H1 (cell line): Measurements from ENCODE around the gene ZNF407. TPM values are rescaled to one million over a fixed set of nuclear protein-coding genes. Genes with fewer than 3 reads are reported as not detected.

Source experiments
- CTCF ChIA-PET: fragments of 300-600 bp; sonication (Branson Sonifier 250); formaldehyde crosslinking; loops from one replicate; lab custom pipeline; 2021; ENCODE audit not compliant: partially characterized antibody; lab: Charles Lee
- POLR2A ChIA-PET: fragments of 300-600 bp; sonication (Branson Sonifier 250); formaldehyde crosslinking; loops from one replicate; lab custom pipeline; 2021; ENCODE audit warnings: inconsistent platforms; ENCODE audit not compliant: partially characterized antibody; lab: Charles Lee
- DNase-seq, 2 experiments: peaks; one replicate each; pipeline versions ENCODE4 v3.0.0 to v3.0.0-alpha.2; 2010 to 2022; ENCODE audit warnings: low spot score in 2 of 2, low read depth in 1 of 2, mixed read lengths in 1 of 2
- FAIRE-seq: peaks from 2 replicates; lab custom pipeline; 2011; peaks lifted over from hg19 to GRCh38; lab: Jason Lieb, UNC
- H2AFZ ChIP-seq: 2 replicates; pipeline ENCODE4 v1.8.1; 2012; ENCODE audit warnings: low read length, inconsistent platforms
- H2AK5ac ChIP-seq: 2 replicates; pipeline ENCODE4 v1.6.1; 2013; ENCODE audit warnings: low read depth, low read length
- H2BK120ac ChIP-seq: replicated peaks from 2 replicates; pipeline ENCODE3; 2013; ENCODE audit warnings: low read depth, low read length, inconsistent platforms
- H2BK12ac ChIP-seq: 2 replicates; pipeline ENCODE4 v1.6.1; 2013; ENCODE audit warnings: low read depth, low read length
- H2BK15ac ChIP-seq: 2 replicates; pipeline ENCODE4 v1.6.1; 2013; ENCODE audit warnings: low read length
- H2BK20ac ChIP-seq: 2 replicates; pipeline ENCODE4 v1.6.1; 2013; ENCODE audit warnings: low read length
- H2BK5ac ChIP-seq: 2 replicates; pipeline ENCODE4 v1.6.1; 2013; ENCODE audit warnings: low read depth, low read length
- H3K14ac ChIP-seq: 2 replicates; pipeline ENCODE4 v1.6.1; 2013; ENCODE audit warnings: inconsistent platforms; ENCODE audit not compliant: insufficient read length
- H3K18ac ChIP-seq: 2 replicates; pipeline ENCODE4 v1.6.1; 2013; ENCODE audit warnings: low read length; ENCODE audit errors: extremely low read depth
- H3K23ac ChIP-seq: 2 replicates; pipeline ENCODE4 v1.6.1; 2013; ENCODE audit warnings: inconsistent platforms; ENCODE audit not compliant: insufficient read length
- H3K23me2 ChIP-seq: 2 replicates; pipeline ENCODE4 v1.6.1; 2013; ENCODE audit warnings: low read depth, low read length
- H3K27ac ChIP-seq: 2 replicates; pipeline ENCODE4 v1.6.1; 2011; ENCODE audit warnings: low read depth, low read length, inconsistent platforms
- H3K27me3 ChIP-seq, 4 experiments: replicated peaks in 1 of 4; 1 replicate in 1 of 4; 2 replicates in 3 of 4; pipeline versions ENCODE4 v1.6.1 to v1.8.1; 2011 to 2013; ENCODE audit warnings: low read length in 3 of 4, mild to moderate bottlenecking in 3 of 4, inconsistent platforms in 2 of 4, mixed read lengths in 2 of 4, moderate library complexity in 1 of 4; ENCODE audit not compliant: control insufficient read depth in 3 of 4, insufficient read depth in 3 of 4; ENCODE audit errors: extremely low read depth in 1 of 4
- H3K36me3 ChIP-seq, 4 experiments: 2 replicates each; pipeline versions ENCODE4 v1.6.1 to v1.8.1; 2011 to 2013; ENCODE audit warnings: mild to moderate bottlenecking in 4 of 4, low read length in 3 of 4, moderate library complexity in 2 of 4, control low read depth in 1 of 4, inconsistent platforms in 1 of 4; ENCODE audit not compliant: insufficient read depth in 4 of 4, control insufficient read depth in 2 of 4
- H3K4ac ChIP-seq: replicated peaks from 2 replicates; pipeline ENCODE3; 2013; ENCODE audit warnings: low read length, low read depth, mixed read lengths, inconsistent platforms; ENCODE audit not compliant: insufficient read length
- H3K4me1 ChIP-seq, 4 experiments: replicated peaks in 1 of 4; 1 replicate in 1 of 4; 2 replicates in 3 of 4; pipeline versions ENCODE4 v1.6.1 to v1.8.1; 2011 to 2013; ENCODE audit warnings: low read length in 3 of 4, inconsistent platforms in 2 of 4, mixed read lengths in 1 of 4; ENCODE audit not compliant: insufficient read depth in 4 of 4, control insufficient read depth in 3 of 4
- H3K4me2 ChIP-seq, 2 experiments: 2 replicates each; pipeline versions ENCODE4 v1.6.1 to v1.8.1; 2011 to 2013; ENCODE audit warnings: low read depth in 2 of 2, low read length in 2 of 2, control low read depth in 1 of 2, inconsistent platforms in 1 of 2, mild to moderate bottlenecking in 1 of 2; ENCODE audit not compliant: insufficient read depth in 1 of 2
- H3K4me3 ChIP-seq, 4 experiments: fragments of 200-600, 300-600 bp in 1 of 4; sonication (generic), shearing (Covaris generic), sonication (Bioruptor Twin) in 1 of 4; 2 replicates each; pipeline versions ENCODE4 v1.5.1 to v1.8.1; 2011 to 2016; ENCODE audit warnings: low read length in 4 of 4, low read depth in 3 of 4, control low read depth in 2 of 4, inconsistent platforms in 2 of 4, mild to moderate bottlenecking in 2 of 4, mixed read lengths in 1 of 4, moderate library complexity in 1 of 4; ENCODE audit not compliant: insufficient read depth in 2 of 4; ENCODE audit errors: extremely low read depth in 1 of 4
- H3K56ac ChIP-seq: replicated peaks from 2 replicates; pipeline ENCODE3; 2013; ENCODE audit warnings: low read depth, mild to moderate bottlenecking, mixed read lengths, low read length, inconsistent platforms; ENCODE audit not compliant: insufficient read length
- H3K79me1 ChIP-seq: 2 replicates; pipeline ENCODE4 v1.6.1; 2013; ENCODE audit warnings: low read depth, low read length, control low read depth
- H3K79me2 ChIP-seq, 2 experiments: 2 replicates each; pipeline versions ENCODE4 v1.6.1 to v1.8.1; 2012 to 2013; ENCODE audit warnings: low read length in 2 of 2, mild to moderate bottlenecking in 2 of 2, inconsistent platforms in 1 of 2; ENCODE audit not compliant: insufficient read depth in 2 of 2, control insufficient read depth in 1 of 2
- H3K9ac ChIP-seq, 4 experiments: replicated peaks in 1 of 4; 1 replicate in 1 of 4; 2 replicates in 3 of 4; pipeline versions ENCODE4 v1.6.1 to v1.8.1; 2011 to 2013; ENCODE audit warnings: low read depth in 3 of 4, low read length in 3 of 4, control low read depth in 2 of 4, mild to moderate bottlenecking in 2 of 4, moderate library complexity in 2 of 4, inconsistent platforms in 1 of 4; ENCODE audit errors: extremely low read depth in 1 of 4
- H3K9me3 ChIP-seq, 2 experiments: 2 replicates each; pipeline versions ENCODE4 v1.6.1 to v1.8.1; 2012 to 2013; ENCODE audit warnings: mild to moderate bottlenecking in 2 of 2, moderate library complexity in 2 of 2, control low read depth in 1 of 2, inconsistent platforms in 1 of 2, low read depth in 1 of 2, low read length in 1 of 2, mixed read lengths in 1 of 2; ENCODE audit not compliant: insufficient read depth in 2 of 2
- H4K20me1 ChIP-seq, 2 experiments: replicated peaks in 1 of 2; 2 replicates each; pipeline versions ENCODE3 to v1.8.1; 2011 to 2013; ENCODE audit warnings: inconsistent platforms in 2 of 2, low read length in 2 of 2, mild to moderate bottlenecking in 1 of 2; ENCODE audit not compliant: insufficient read depth in 2 of 2, control insufficient read depth in 1 of 2
- H4K5ac ChIP-seq: 2 replicates; pipeline ENCODE4 v1.6.1; 2013; ENCODE audit warnings: low read length, low read depth, mixed read lengths, inconsistent platforms; ENCODE audit not compliant: insufficient read length
- H4K8ac ChIP-seq: 2 replicates; pipeline ENCODE4 v1.8.0; 2013; ENCODE audit warnings: mild to moderate bottlenecking, moderate library complexity, low read length, inconsistent platforms; ENCODE audit not compliant: insufficient read depth; ENCODE audit errors: extremely low read depth
- H4K91ac ChIP-seq: replicated peaks from 2 replicates; pipeline ENCODE3; 2013; ENCODE audit warnings: low read length, mixed read lengths, inconsistent platforms; ENCODE audit not compliant: insufficient read length
- CBX5 ChIP-seq: fragments of 300-800, 300-1000 bp; sonication (generic); IDR thresholded peaks from 2 replicates; pipeline ENCODE4 v1.7.1; 2016; ENCODE audit warnings: antibody characterized with exemption, low read length, low read depth
- CTCF ChIP-seq, 3 experiments: IDR thresholded peaks; 1 replicate in 2 of 3; 2 replicates in 1 of 3; pipeline versions ENCODE4 v1.5.1 to v1.6.1; 2011; ENCODE audit warnings: low read length in 3 of 3, mild to moderate bottlenecking in 3 of 3, inconsistent platforms in 2 of 3, low read depth in 1 of 3, moderate library complexity in 1 of 3; ENCODE audit not compliant: insufficient read depth in 1 of 3; ENCODE audit errors: control extremely low read depth in 1 of 3
- FOSL1 ChIP-seq: IDR thresholded peaks from 2 replicates; pipeline ENCODE4 v1.6.1; 2011; ENCODE audit warnings: mild to moderate bottlenecking, low read depth, low read length, moderate library complexity; ENCODE audit not compliant: insufficient read depth
- GABPA ChIP-seq: IDR thresholded peaks from 2 replicates; pipeline ENCODE4 v1.6.1; 2011; ENCODE audit warnings: mild to moderate bottlenecking, low read length, moderate library complexity, borderline replicate concordance; ENCODE audit not compliant: insufficient read depth
- GTF2F1 ChIP-seq: IDR thresholded peaks from 2 replicates; pipeline ENCODE4 v1.6.1; 2012; ENCODE audit warnings: low read depth, low read length, improper control_type of control experiment, borderline replicate concordance
- SAP30 ChIP-seq: fragments of 300-600 bp; sonication (generic); IDR thresholded peaks from 2 replicates; pipeline ENCODE4 v1.7.1; 2012; ENCODE audit warnings: low read length, moderate library complexity, mild to moderate bottlenecking, inconsistent platforms; ENCODE audit not compliant: insufficient read depth, insufficient replicate concordance
- SIRT6 ChIP-seq: IDR thresholded peaks from one replicate; pipeline ENCODE4 v1.7.1; 2012; ENCODE audit warnings: low read length, inconsistent platforms
- SP1 ChIP-seq: IDR thresholded peaks from 2 replicates; pipeline ENCODE4 v1.6.1; 2011; ENCODE audit warnings: low read depth, low read length
- SUZ12 ChIP-seq: fragments of 200-600 bp; sonication (generic); IDR thresholded peaks from 2 replicates; pipeline ENCODE4 v1.6.1; 2012; ENCODE audit warnings: mild to moderate bottlenecking, inconsistent platforms, low read length, moderate library complexity, mixed read lengths
- ZNF274 ChIP-seq: IDR thresholded peaks from 2 replicates; pipeline ENCODE4 v1.7.0; 2012; ENCODE audit warnings: low read length, borderline replicate concordance; ENCODE audit errors: extremely low read depth
- WGBS, 2 experiments: shearing (Covaris generic) in 1 of 2; methylation state at CpG; one replicate each; pipeline versions ENCODE4 v1.1.6 to v1.1.7; 2013 to 2015; ENCODE audit warnings: low lambda C conversion rate in 2 of 2, mixed read lengths in 2 of 2, inconsistent platforms in 1 of 2, low coverage in 1 of 2, missing lambda C conversion rate in 1 of 2; ENCODE audit not compliant: insufficient replicate concordance in 2 of 2, insufficient coverage in 1 of 2, insufficient read length in 1 of 2; ENCODE audit errors: extremely low coverage in 1 of 2, missing lambda C conversion rate in 1 of 2; 5-methylcytosine and 5-hydroxymethylcytosine counted together
- polyA plus RNA-seq, 7 experiments: library from polyadenylated mRNA; depleted of rRNA in 3 of 7; stranded (reverse) in 5 of 7; unstranded in 2 of 7; fragments of >200 nt in 5 of 7; fragments of 200-250 nt in 2 of 7; gene quantifications; 1 replicate in 5 of 7; 2 replicates in 1 of 7; 4 replicates in 1 of 7; pipeline versions ENCODE4 v1.2.1 to v1.2.3, GENCODE V29; 2011 to 2013; ENCODE audit warnings: missing spikeins in 2 of 7, mixed read lengths in 2 of 7
- total RNA-seq: library from RNA; stranded (reverse); fragmentation: NEBNext Ultra II Directional; extraction: Animal tissue kit (Norgen Biotek cat#: 25700); gene quantifications from 2 replicates; pipeline ENCODE4 v1.2.1, GENCODE V29; 2021

ZNF407 gene
- total and polyA plus RNA-seq, 2 of the 8 experiments (the other 6 are each of a cell fraction or from before 2014, with no cell fraction given), result 1.5 to 6.8 TPM

GRCh38 chr18:74608681-74609080 lies 11.0 kb downstream of the ZNF407 start:
- Histone ChIP-seq H2BK120ac (no peak overlapping the region), H3K36me3 (no peaks in the 10 kb centered on the region)
- 100% methylated on average over 2 of the region's 2 CpGs; no CpG with 5 or more reads in 1 of the 2 experiments for WGBS, 2 experiments

More at GRCh38 chr18:74608681-74609080, 11.0 kb downstream of the ZNF407 start:
- Histone ChIP-seq H4K91ac (no peak overlapping the region), H2BK5ac (no peak overlapping the region), H3K23me2 (no peaks in the 10 kb centered on the region), H3K27ac (no peak overlapping the region), H3K4ac (no peak overlapping the region), H2BK20ac (no peak overlapping the region), H3K79me1 (no peaks in the 10 kb centered on the region), H3K79me2 (no peaks in the 10 kb centered on the region), H3K4me3 (no peak overlapping the region), H3K23ac (no peak overlapping the region), H4K8ac (no peak overlapping the region), H3K14ac (no peak overlapping the region), H3K9ac (no peak overlapping the region), H2BK12ac (no peak overlapping the region), H3K9me3 (no peaks in the 10 kb centered on the region), H3K4me1 (no peaks in the 10 kb centered on the region), H4K20me1 (no peaks in the 10 kb centered on the region), H3K18ac (no peak overlapping the region), H4K5ac (no peak overlapping the region), H3K56ac (no peak overlapping the region), H3K4me2 (no peak overlapping the region), H2AK5ac (no peak overlapping the region), H2BK15ac (no peak overlapping the region), H2AFZ (no peak overlapping the region), H3K27me3 (no peaks in the 10 kb centered on the region)
- DNase-seq (no peak), FAIRE-seq (no peak)
- CTCF ChIA-PET, result no interaction called here
- POLR2A ChIA-PET, result no interaction called here
- no peak for TF ChIP-seq GABPA
- TF ChIP-seq SIRT6, result no peak
- TF ChIP-seq SAP30, result no peak
- no peak for TF ChIP-seq ZNF274
- TF ChIP-seq GTF2F1, result no peak
- TF ChIP-seq SUZ12, result no peak
- no peak for TF ChIP-seq CTCF (IDR thresholded peaks at IDR 0.05; ENCODE audit: control extremely low read depth in 1 of 3, insufficient read depth in 1 of 3, low read depth in 1 of 3, low read length in 3 of 3)
- TF ChIP-seq FOSL1, result no peak
- no peak for TF ChIP-seq CBX5
- TF ChIP-seq SP1, result no peak
